ENCODE data around the gene RGS9. TPM values are rescaled to one million over a fixed set of nuclear protein-coding genes. Genes with fewer than 3 reads are reported as not detected.

The RGS9 gene
- total and polyA plus RNA-seq, 10 of the 15 experiments (the other 5 are each of a cell fraction or from before 2014, with no cell fraction given) = 1.1 to 10.6 (median 5.6) TPM

DNA sequence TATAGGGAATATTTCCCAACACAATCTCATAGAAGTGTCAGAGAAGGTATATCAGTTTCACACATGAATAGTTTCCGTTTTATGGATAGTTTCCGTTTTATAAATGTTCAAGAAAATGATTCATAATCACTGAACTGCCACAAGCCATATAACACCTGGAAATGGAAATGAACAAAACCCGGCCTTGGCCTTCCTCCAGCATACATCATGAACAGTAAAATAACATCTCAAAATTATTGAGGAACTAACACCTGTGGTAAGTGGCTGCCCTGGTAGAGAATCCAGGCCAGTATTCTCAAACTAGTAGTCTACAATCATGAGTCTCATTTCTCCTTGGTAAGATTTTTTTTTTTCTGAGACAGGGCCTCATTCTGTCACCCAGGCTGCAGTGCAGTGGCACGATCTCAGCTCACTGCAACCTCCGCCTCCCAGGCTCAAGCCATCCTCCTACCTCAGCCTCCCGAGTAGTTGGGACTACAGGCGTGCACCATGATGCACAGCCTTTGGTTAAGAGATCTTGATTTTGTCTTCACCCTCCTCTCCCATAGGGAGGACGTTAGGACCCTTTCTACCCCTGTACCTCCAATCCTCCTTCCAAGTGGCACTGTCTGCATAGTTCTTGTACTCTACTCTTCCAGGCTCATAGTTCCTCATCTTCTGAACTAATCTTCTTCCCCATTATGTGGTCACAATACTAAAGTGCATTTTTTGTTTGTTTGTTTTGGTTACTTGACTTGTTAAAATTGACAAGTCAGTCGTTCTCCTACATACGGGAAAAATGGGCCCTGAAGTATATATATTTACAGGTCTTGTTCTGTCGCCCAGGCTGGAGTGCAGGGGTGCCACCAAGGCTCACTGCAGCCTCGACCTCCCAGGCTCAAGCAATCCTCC lies 15.0 kb upstream of the RGS9 start (continued):
- TF ChIP-seq, protein P1, sequence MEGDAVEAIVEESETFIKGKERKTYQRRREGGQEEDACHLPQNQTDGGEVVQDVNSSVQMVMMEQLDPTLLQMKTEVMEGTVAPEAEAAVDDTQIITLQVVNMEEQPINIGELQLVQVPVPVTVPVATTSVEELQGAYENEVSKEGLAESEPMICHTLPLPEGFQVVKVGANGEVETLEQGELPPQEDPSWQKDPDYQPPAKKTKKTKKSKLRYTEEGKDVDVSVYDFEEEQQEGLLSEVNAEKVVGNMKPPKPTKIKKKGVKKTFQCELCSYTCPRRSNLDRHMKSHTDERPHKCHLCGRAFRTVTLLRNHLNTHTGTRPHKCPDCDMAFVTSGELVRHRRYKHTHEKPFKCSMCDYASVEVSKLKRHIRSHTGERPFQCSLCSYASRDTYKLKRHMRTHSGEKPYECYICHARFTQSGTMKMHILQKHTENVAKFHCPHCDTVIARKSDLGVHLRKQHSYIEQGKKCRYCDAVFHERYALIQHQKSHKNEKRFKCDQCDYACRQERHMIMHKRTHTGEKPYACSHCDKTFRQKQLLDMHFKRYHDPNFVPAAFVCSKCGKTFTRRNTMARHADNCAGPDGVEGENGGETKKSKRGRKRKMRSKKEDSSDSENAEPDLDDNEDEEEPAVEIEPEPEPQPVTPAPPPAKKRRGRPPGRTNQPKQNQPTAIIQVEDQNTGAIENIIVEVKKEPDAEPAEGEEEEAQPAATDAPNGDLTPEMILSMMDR (IDR thresholded peaks at IDR 0.05 in 2 of 3, conservative IDR thresholded peaks at IDR 0.05 in 1 of 3; ENCODE audit: control insufficient read depth in 2 of 3, extremely low read depth in 1 of 3, insufficient read depth in 1 of 3, low read depth in 3 of 3, low read length in 3 of 3) = no peak
- TF ChIP-seq STAT1 (conservative IDR thresholded peaks at IDR 0.05) = no peak
- TF ChIP-seq TAF1 (IDR thresholded peaks at IDR 0.05; ENCODE audit: borderline replicate concordance, low read depth, low read length) = no peak
- no peak for TF ChIP-seq CBFB (IDR thresholded peaks at IDR 0.05; ENCODE audit: low read depth)
- TF ChIP-seq, protein P2, sequence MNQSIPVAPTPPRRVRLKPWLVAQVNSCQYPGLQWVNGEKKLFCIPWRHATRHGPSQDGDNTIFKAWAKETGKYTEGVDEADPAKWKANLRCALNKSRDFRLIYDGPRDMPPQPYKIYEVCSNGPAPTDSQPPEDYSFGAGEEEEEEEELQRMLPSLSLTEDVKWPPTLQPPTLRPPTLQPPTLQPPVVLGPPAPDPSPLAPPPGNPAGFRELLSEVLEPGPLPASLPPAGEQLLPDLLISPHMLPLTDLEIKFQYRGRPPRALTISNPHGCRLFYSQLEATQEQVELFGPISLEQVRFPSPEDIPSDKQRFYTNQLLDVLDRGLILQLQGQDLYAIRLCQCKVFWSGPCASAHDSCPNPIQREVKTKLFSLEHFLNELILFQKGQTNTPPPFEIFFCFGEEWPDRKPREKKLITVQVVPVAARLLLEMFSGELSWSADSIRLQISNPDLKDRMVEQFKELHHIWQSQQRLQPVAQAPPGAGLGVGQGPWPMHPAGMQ (IDR thresholded peaks at IDR 0.05; ENCODE audit: borderline replicate concordance) = no peak
- TF ChIP-seq SMAD1 (IDR thresholded peaks at IDR 0.05; ENCODE audit: low read depth, partially characterized antibody) = no peak
- TF ChIP-seq, protein P3, sequence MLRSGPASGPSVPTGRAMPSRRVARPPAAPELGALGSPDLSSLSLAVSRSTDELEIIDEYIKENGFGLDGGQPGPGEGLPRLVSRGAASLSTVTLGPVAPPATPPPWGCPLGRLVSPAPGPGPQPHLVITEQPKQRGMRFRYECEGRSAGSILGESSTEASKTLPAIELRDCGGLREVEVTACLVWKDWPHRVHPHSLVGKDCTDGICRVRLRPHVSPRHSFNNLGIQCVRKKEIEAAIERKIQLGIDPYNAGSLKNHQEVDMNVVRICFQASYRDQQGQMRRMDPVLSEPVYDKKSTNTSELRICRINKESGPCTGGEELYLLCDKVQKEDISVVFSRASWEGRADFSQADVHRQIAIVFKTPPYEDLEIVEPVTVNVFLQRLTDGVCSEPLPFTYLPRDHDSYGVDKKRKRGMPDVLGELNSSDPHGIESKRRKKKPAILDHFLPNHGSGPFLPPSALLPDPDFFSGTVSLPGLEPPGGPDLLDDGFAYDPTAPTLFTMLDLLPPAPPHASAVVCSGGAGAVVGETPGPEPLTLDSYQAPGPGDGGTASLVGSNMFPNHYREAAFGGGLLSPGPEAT (IDR thresholded peaks at IDR 0.05; ENCODE audit: low read depth) = 0 out of 2 replicates have a peak, but pooled peaks have one; percentile 11
- TF ChIP-seq, protein P4, sequence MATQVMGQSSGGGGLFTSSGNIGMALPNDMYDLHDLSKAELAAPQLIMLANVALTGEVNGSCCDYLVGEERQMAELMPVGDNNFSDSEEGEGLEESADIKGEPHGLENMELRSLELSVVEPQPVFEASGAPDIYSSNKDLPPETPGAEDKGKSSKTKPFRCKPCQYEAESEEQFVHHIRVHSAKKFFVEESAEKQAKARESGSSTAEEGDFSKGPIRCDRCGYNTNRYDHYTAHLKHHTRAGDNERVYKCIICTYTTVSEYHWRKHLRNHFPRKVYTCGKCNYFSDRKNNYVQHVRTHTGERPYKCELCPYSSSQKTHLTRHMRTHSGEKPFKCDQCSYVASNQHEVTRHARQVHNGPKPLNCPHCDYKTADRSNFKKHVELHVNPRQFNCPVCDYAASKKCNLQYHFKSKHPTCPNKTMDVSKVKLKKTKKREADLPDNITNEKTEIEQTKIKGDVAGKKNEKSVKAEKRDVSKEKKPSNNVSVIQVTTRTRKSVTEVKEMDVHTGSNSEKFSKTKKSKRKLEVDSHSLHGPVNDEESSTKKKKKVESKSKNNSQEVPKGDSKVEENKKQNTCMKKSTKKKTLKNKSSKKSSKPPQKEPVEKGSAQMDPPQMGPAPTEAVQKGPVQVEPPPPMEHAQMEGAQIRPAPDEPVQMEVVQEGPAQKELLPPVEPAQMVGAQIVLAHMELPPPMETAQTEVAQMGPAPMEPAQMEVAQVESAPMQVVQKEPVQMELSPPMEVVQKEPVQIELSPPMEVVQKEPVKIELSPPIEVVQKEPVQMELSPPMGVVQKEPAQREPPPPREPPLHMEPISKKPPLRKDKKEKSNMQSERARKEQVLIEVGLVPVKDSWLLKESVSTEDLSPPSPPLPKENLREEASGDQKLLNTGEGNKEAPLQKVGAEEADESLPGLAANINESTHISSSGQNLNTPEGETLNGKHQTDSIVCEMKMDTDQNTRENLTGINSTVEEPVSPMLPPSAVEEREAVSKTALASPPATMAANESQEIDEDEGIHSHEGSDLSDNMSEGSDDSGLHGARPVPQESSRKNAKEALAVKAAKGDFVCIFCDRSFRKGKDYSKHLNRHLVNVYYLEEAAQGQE (IDR thresholded peaks at IDR 0.05; ENCODE audit: low read depth, low read length) = no peak
- TF ChIP-seq TCF3 (IDR thresholded peaks at IDR 0.05; ENCODE audit: borderline replicate concordance, insufficient read depth, low read depth, low read length) = no peak
- TF ChIP-seq CREB1 (IDR thresholded peaks at IDR 0.05; ENCODE audit: low read depth) = no peak

Measured in GM12878 (cell line).